NCI-H1694 treated with DMSO at 0.1 percent for 48 hours (cell line): ENCODE measurements around the gene ARHGEF19.
A peak's percentile ranks its signal among the peaks of the same experiment; 100 is the strongest.
"Not testable (repeated sequence)": the region's sequence is repeated elsewhere in the genome, so short reads cannot be mapped to it uniquely, and the experiment has no call there.

ENCODE experiments used
- DNase-seq: peaks from one replicate; lab custom pipeline; 2025; lab: John Stamatoyannopoulos, UW

Gene ARHGEF19

GRCh38 chr1:16219968-16220500 is 7.6 kb upstream of the ARHGEF19 start:
- DNase-seq: no peak

GRCh38 chr1:16218674-16219071 is 6.2 kb upstream of the ARHGEF19 start:
- no peak for DNase-seq

GRCh38 chr1:16218014-16218673 is 5.7 kb upstream of the ARHGEF19 start:
- no peak for DNase-seq

GRCh38 chr1:16217061-16217785 is 4.8 kb upstream of the ARHGEF19 start:
- no peak for DNase-seq

GRCh38 chr1:16215882-16216753 is 3.7 kb upstream of the ARHGEF19 start:
- DNase-seq: no peak

- DNase-seq: not testable (repeated sequence)
Measured at GRCh38 chr1:16215240-16215639, 2.8 kb upstream of the ARHGEF19 start.

GRCh38 chr1:16213544-16213943 is 1.1 kb upstream of the ARHGEF19 start:
- not testable (repeated sequence) for DNase-seq

- DNase-seq: no peak
Measured at GRCh38 chr1:16213013-16213412, 561 bp upstream of the ARHGEF19 start.

GRCh38 chr1:16211824-16212223 is 628 bp downstream of the ARHGEF19 start:
- DNase-seq: no peak

- no peak for DNase-seq
Measured at GRCh38 chr1:16210581-16210980, 1.9 kb downstream of the ARHGEF19 start.

GRCh38 chr1:16209847-16210407 is 2.5 kb downstream of the ARHGEF19 start:
- no peak for DNase-seq

GRCh38 chr1:16209132-16209846 is 3.2 kb downstream of the ARHGEF19 start:
- DNase-seq: no peak

- no peak for DNase-seq
Measured at GRCh38 chr1:16208270-16208987, 4.0 kb downstream of the ARHGEF19 start.

- DNase-seq: no peak
Measured at GRCh38 chr1:16207318-16208269, 4.9 kb downstream of the ARHGEF19 start.

- DNase-seq: peak; percentile 93
Measured at GRCh38 chr1:16206547-16207317, 5.7 kb downstream of the ARHGEF19 start.

- no peak for DNase-seq
Measured at GRCh38 chr1:16205891-16206546, 6.4 kb downstream of the ARHGEF19 start.

GRCh38 chr1:16205334-16205671 is 7.1 kb downstream of the ARHGEF19 start:
- no peak for DNase-seq

GRCh38 chr1:16204634-16205333 is 7.7 kb downstream of the ARHGEF19 start:
- no peak for DNase-seq
